Activated CD8-positive, alpha-beta memory T cell treated with anti-CD3 and anti-CD28 coated beads for 24 hours (primary cell): ENCODE measurements around the gene DHODH.
"Not testable (repeated sequence)": the region's sequence is repeated elsewhere in the genome, so short reads cannot be mapped to it uniquely, and the experiment has no call there.

Source experiments
- DNase-seq: peaks from one replicate; pipeline ENCODE4 v3.0.0-alpha.2; 2020

The DHODH gene

DNA sequence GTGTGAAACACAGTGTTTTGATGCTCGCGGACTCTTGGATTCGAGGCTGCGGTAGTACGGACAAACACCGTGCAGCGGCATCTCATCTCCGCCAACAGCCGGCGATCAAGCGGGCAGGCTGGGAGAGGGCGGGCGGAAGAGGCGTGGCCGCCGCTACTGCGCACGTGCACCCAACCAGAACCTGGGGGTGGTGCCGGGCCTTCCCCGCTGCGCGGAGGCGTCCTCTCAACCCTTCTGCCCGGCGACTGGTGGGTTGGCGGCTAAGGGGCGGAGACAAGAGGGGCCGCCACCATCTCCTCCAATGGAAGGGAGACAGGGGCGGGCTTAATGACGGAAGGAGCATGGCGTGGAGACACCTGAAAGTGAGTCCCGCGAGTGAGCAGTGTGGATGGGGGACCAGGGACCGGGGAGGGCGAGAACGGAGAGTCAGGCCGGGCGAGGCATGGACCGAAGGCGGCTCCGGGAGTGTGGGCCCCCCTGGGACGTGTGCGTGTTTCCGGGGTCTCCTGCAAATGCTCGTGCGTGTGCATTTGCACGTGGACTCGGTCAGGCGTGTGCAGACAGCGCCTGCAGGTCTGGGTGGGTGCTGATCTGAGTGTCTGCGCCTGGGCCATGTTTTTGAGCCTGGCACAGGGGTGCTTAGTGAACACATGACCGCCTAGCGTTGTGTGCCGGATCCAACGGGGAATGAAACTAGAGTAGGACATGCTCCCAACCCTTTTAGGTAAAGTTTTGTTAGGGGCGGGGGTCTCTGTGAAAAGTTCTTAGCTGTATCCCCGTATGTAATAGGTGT, at the start of gene DHODH:
Gene DHODH, plus strand, starts transcription at position 321 of the 793 bp plus-strand sequence. Its CDS starts 21 bp downstream, at position 342.
- DNase-seq = peak; percentile 96

DNA sequence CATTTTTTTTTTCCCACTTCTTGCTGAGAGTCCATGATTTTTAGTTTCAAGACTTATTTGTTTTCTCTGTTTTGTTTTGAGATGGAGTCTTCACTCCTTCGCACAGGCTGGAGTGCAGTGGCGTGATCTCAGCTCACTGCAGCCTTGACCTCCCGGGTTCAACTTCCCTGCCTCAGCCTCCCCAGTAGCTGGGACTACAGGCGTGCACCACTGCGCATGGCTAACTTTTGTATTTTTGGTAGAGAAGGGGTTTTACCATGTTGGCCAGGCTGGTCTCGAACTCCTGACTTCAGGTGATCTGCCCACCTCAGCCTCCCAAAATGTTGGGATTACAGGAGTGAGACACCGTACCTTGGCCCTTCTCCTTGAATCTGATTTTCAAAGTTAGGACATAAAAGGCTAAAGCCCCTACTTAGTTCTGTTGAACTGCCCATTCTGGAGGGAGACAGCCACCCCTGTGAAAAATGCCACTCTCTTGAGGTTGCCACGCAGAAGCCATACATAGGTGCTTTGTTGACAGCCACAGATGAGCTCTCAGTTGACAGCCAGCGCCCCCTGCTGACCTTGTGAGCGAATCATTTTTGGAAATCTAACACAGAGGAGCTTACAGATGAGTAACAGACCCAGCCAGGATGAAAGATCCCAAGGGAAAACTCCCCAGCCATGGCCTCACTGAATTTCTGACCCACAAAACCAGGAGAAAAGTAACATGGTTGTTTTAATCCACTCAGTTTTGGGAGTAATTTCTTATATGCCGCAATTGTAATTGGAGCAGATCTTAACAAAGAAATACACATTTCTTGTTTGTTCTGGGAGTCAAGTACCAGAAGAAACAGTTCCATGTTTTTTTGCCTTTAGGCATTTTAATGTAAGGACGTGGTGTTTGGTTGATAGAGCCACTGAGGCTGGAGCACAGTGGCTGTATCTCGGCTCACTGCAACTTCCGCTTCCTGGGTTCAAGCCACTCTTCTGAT, 47.2 kb upstream of the DHODH start:
- DNase-seq = peak; percentile 92

DNA sequence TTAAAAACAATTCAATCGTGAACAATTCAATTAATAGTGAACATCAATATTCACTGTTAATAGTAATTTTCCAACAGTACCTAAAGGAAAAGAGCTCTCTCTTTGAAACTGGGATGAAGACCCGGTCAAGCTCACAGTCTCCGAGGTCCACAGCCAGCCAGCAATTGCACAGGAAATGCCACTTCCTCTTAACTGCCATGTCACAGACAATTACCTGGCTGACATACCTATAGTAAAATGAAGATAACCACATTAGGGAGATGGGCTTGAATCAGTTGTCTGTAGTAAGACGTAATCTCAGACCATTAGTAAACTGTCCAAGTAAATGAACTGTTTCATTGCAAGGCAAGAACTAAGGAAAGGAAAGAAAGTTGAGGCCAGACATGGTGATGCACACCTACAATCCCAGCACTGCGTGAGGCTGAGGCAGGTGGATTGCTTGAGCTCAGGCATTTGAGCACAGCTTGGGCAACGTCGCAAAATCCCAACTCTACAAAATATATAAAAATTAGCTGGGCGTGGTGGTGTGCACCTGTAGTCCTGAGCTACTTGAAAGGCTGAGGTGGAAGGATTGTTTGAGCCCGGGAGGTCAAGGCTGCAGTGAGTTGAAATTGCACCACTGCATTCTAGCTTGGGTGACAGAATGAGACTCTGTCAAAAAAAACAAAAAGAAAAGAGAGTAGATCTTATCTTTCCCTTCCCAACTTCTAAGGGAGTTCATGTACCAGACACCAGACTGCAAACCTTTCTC, 45.2 kb upstream of the DHODH start:
- no peak for DNase-seq

DNA sequence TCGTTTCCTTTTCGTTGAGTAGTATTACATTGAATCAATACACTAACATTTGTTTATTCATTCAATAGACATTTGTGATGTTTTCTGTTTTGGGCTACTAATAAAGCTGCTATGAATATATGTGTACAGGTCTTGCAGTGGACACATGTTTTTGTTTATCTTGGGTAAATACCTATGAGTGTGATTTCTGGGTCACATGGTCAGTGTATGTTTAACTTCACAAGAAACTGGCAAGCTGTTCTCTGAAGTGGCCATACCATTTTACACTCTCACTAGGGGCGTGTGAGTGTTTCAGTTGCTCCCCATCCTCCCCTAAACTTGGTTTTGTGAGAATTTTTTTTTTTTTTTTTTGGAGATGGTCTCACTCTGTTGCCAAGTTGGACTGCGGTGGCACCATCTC, 43.3 kb upstream of the DHODH start:
- no peak for DNase-seq

DNA sequence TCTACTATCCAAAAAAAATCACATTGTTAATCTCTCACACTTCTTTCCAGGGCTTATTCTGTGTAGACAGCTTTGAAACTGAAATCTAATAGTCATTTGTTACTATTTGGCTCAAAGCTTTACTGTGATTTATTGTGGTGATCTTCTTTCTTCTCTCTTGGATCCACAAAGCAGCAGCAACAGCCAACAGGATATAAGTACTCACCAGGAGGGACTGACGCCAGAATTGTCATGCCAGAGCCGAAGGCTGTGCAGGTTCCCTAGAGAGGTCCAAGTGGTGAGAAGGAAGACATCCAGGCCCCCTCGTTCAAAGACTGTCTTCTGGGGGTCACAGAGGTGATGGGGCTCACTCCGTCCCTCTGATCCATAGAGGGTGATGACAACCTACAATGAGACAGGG, 41.6 kb upstream of the DHODH start:
- DNase-seq = no peak

DNA sequence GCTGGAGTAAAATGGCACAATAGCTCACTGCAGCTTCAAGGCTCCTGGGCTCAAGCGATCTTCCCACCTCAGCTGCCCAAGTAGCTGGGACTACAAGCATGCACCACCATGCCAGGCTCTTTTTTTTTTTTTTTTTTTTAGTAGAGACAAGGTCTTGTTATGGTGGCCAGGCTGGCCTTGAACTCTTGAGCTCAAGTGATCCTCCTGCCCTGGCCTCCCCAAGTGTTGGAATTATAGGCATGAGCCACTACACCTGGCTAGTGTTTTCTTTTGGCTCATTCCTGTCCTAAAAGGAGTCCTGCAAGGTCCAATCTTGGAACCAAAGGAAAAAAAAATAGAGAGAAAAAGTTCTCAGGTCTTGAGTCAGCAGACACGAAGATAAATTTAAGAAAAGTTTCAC, 39.2 kb upstream of the DHODH start:
- DNase-seq = no peak

DNA sequence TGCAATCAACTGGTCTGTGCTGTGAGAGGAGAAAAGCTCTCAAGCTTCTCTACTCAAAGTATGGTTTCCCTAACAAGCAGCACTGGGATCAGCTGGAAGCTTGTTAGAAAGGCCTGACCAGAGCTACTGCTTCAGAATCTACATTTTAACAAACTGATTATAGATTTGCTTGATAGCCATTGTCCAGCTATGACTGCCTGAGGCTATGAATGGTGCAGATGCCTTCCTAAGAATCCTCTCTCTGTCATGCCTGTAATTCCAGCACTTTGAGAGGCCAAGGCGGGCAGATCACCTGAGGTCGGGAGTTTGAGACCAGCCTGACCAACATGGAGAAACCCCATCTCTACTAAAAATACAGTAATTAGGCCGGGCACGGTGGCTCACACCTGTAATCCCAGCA, 37.0 kb upstream of the DHODH start:
- DNase-seq = no peak

DNA sequence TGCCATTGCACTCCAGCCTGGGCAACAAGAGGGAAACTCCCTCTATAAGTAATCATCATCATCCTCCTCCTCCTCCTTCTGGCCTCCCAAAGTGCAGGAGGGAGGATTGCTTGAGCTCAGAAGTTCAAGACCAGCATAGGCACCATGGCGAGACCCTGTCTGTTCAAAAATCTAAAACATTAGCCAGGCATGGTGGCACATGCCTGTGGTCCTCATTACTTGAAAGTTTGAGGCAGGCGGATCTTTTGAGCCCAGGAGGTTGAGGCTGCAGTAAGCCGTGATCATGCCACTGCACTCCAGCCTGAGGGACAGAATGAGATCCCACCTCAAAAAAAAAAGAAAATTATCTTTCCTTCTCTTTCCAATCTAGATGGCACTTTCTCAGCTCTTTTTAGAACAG, 36.2 kb upstream of the DHODH start:
- no peak for DNase-seq

DNA sequence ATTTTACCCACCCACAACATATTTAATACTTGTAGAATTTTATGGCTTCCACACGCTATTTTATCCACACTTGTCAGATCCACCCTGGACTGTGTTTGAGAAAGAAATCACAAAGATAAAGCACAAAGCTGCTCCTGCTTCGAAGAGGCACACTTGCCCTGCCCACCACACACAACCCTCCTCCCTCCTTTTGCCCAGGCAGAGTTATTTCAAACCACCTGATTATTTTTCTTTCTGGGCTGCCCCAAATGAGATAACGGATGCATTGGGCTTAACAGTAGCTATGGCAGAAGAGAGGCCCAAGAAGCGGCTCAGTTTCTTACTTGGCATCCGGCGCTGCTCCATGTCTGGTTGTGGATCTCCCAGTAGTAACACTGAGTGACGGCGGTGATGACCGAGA, 35.5 kb upstream of the DHODH start:
- no peak for DNase-seq

DNA sequence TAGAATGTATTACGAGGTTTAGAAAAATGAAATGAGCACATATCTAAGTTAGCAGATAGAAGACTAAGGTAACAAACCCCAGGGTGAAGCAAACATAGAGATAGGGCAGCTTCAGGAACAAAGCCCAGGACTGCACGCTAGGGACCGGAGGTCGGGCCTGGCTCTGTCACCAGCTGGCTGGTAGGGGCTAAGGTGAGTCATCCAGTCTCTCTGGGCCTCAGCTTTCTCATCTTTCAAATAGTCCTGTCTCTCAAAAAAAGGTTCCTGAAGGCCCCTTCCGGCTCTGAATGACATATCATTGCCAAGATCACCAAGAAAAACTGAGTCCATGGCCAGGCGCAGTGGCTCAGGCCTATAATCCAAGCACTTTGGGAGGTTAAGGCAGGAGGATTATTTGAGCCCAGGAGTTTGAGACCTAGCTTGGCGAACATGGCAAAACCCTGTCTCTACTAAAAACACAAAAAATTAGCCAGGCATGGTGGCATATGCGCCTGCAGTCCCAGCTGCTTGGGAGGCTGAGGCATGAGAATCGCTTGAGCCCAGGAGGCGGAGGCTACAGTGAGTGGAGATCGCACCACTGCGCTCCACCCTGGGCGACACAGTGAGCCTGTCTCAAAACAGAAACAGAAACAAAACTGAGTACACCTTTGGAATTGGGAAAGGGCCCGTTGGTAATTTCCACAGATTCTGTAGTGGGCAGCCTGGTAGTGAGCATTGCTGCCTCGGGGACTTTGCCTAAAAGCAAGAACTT, 34.3 kb upstream of the DHODH start:
- DNase-seq = no peak

DNA sequence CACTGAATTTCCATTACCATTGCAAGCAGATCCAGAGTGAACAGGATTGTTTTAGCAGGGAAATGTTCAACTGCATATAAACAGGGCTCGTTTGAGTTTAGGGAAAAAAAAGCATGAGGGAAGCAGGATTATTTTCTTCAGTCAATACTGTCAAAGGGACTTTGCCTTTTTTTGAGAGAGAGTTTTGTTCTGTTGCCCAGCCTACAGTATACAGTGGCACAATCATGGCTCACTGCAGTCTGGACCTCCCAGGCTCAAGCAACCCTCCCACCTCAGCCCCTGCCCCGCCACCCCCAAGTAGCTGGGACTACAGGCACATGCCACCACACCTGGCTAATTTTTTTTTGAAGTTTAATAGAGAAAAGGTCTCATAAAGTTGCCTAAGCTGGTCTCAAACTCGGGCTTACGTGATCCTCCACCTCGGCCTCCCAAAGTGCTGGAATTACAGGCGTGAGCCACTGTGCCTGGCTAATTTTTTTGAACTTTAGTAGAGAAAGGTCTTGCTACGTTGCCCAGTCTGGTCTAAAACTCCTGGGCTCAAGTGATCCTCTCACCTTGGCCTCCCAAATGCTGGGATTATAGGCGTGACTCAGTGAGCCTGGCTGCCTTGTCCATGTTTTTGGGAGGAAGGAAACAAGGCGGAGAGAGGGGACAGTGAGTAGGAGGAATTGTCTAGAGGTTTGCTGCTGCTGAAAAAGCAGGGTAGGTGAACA, 23.1 kb upstream of the DHODH start:
- DNase-seq = no peak

DNA sequence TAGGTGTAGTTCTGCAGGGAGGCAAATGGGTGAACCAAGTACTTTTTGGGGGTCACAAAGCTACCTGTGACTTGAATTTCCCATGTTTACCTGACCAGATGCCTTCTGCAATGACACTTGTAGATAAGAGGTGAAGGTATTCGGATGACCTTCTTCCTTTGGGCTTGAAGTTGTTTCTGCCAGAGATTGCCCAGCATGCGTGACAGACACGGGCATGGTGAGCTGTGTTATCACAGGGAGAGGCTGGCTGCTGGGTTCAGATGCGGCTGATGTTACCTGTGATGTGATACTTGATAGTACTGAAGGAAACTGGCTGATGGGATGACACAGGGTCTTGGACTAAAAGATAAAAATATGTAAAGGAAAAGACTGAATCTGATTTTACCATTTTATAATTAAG, 22.4 kb upstream of the DHODH start:
- no peak for DNase-seq

DNA sequence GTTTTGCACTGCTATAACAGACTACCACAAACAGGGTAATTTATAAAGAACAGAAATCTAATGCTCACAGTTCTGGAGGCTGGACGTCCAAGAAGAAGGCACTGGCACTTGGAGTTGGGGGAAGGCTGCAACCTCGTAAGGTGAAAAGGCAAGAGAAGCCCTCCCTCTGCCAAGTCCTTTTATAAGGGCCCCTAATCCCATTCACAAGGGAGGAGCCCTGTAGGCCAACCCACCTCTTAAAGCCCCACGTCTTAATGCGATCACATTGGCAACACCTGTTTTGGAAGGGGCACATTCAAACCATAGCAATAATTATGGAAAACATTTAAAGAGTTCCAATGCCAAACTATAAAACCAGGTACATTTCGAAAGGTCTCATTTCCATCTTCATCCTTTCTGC, 13.5 kb upstream of the DHODH start:
- DNase-seq = no peak

DNA sequence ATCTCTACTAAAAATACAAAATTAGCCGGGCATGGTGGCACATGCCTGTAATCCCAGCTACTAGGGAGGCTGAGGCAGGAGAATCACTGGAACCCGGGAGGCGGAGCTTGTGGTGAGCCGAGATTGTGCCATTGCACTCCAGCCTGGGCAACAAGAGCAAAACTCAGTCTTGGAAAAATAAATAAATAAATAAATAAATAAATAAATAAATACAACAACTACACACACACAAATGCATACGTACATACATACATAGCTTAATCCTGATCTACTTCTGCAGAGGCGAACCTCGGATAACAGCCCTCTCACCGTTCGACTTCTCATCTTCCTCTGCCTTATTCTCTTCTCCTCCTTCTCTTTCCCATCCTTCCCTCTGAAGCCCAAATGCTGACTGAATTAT, 11.0 kb upstream of the DHODH start:
- not testable (repeated sequence) for DNase-seq

DNA sequence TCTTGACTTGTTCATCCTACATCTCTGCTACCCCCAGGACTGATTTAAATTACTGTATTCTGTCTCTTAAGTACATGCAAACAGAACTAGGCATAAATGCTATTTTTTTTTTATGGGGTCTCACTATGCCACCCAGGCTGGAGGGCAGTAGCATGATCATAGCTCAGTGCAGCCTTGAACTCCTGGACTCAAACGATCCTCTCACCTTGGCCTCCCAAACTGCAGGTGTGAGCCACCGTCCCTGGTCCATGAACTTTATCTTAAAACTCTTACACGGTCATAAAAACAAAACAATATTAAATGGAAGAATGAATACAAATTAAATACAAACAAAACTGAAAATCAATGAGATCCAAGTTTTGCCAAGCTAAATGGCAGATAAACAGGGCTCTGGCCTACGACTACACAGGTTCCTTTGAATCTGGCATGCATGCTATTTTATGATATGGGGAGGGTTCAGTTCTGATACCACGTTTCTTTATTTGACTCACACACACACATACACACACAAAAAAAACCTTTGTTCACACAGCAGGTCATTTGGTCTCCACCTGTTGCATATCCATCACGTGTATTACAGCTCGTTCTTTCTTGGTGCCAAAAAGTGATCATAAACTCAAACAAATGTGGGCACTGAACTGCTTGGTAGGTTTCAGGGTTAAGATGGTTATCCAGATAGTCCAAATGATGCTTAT, 7.2 kb upstream of the DHODH start:
- no peak for DNase-seq

DNA sequence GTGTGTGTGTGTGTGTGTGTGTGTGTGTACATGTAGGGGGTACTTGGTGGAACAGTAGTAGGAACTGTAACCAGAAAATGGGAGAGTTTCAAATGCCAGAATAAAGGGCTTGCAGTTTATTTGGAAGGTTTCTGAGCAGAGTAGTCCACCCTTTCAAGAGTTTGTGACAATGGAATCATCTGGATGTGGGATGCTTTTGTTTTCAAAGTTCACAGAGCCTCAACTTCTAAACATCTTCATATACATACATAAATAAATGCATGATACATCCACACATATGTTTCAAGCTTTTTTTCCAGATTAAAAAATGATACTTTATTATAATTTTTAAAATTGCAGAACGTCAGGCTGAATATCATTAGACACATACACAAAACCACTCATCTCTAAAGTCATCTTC, 5.9 kb upstream of the DHODH start:
- DNase-seq = no peak

DNA sequence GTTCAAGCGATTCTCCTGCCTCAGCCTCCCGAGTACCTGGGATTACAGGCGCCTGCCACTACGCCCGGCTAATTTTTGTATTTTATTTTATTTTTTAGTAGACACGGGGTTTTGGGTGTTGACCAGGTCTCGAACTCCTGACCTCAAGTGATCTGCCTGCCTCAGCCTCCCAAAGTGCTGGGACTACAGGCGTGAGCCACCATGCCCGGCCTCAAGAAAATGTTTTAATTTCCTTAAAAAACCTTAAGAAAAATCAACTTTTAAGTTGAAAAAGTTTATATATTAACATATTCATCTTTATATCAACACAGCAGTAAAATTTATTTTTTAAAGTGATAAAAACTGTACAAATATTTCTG, 500 bp upstream of the DHODH start:
- not testable (repeated sequence) for DNase-seq

DNA sequence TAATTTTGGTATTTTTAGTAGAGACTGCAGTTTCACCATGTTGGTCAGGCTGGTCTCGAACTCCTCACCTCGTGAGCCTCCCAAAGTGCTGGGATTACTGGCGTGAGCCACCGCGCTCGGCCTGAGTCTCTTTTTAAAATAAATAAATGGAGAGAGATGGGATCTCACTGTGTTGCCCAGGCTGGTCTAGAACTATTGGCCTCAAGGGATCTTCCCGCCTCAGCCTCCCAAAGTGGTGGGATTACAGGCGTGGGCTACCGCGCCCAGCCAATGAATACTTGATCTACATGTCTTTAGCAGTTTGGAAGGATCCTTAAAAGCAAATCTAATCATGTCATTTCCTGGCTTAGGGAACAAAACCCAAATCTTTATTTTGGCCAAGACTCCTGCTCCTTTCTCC, 1.2 kb downstream of the DHODH start:
- no peak for DNase-seq

DNA sequence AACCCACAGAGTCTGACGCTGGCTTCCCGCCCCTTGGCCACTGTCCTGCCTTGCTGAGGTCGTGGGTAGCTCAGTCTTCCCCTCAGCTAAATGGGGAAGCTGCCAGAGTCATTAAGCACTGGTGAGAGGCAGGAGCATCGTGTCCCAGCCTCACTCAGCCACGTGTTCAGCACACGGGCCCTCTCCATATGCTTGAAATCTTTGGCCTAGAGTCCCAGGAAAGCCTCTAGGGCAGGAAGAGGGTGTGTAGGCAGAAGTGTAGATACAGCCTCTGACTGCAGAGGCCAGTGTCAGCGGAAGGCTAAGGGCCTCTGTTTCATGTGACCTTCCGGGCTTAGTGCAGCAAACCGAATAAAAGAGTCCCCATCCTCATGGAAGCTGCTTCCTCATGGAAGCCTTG, 4.1 kb downstream of the DHODH start:
- no peak for DNase-seq

DNA sequence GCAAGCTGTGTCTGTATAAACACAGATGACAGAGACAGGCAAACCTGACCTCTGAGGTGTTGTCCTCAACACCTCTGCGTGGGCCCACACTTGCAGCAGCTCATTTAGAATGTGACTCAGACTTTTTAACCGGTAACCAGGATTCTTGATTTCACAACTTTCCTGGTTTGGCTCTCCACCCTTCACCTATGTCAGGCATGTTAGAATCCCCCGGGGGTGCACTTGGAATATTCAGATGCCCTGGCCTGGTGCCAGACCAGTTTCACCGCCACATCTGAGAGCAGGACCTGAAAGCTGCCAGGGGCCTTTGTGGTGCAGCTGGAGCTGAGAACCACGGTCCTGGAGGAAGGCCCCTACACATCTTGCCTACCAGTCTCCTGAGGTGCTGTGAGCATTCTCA, 4.8 kb downstream of the DHODH start:
- DNase-seq = no peak

DNA sequence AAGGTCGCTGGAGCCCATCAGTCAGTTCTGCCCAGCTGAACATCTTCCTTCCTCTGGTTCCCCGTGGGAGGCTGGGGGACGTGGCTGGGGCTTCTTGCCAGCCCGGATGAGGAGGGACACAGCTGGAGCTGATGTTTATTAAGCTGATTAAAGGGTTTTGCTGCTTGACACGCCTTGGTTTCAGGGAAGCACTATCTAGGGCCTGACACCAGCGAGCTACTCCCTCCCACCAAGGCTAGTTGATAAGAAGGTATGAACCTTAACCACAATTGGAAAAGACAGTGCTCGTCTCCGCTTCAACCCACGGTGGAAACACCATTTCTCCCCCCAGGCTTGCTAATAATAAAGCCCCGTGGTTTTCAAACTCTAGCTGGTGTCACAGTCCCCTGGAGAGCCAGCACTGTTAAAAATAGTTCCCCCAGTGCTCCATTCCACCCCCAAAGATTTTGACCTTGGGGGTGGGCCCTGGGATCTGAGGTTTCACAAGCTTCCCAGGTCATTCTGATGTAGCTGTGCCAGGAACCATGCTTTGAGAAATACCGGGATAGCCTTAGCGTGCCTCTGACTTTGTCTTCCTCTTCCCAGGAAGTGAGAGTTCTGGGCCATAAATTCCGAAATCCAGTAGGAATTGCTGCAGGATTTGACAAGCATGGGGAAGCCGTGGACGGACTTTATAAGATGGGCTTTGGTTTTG, 5.5 kb downstream of the DHODH start:
- no peak for DNase-seq
